ENCODE results near the gene CFAP410.
"Not testable (repeated sequence)": the region's sequence is repeated elsewhere in the genome, so short reads cannot be mapped to it uniquely, and the experiment has no call there.

CFAP410 gene

GRCh38 chr21:44296916-44297315 is 42.3 kb downstream of the CFAP410 start:
- DNase-seq = no peak

DNA sequence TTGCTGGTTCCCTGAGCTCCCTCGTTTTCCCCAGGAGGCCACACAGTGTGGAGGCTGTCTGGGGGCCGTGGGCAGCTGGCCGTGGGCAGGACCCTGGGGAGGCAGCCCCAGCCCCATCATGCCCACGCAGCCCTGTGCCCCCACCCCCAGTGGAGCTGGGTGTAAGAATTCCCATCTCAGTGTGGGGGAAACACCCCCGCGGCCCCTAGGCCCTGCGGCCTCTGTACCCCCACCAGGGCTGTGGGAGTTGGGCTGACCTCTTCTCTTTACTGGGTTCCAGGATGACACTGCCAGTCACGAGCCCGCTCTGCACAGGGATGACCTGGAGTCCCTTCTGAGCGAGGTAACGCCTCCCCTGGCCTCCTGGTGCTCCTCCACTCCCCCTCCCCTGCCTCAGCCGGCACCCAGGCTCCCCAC is 43.1 kb downstream of the CFAP410 start:
- no peak for DNase-seq

GRCh38 chr21:44295646-44296045 is 43.5 kb downstream of the CFAP410 start:
- no peak for DNase-seq

DNA sequence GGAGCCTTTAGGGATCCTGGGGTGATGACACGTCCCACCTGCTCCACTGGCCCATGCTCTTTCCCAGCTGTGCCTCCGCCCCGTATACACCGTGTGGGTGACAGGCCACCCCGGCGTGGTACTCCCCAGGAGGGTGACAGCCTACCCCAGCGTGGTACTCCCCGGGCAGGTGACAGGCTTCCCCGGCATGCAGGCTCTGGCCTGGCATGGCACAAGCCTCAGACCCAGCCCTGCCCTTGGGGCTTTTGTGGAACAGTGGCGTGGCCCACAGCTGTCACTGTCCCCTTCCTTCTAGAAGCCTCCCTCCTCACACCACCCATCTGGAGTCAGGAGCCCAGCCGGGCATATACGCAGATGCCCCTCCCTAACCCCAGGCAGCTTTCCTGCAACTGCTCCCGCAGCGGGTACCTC is 44.0 kb downstream of the CFAP410 start:
- DNase-seq = no peak

- no peak for DNase-seq
Measured at GRCh38 chr21:44294391-44295162, 44.6 kb downstream of the CFAP410 start.

DNA sequence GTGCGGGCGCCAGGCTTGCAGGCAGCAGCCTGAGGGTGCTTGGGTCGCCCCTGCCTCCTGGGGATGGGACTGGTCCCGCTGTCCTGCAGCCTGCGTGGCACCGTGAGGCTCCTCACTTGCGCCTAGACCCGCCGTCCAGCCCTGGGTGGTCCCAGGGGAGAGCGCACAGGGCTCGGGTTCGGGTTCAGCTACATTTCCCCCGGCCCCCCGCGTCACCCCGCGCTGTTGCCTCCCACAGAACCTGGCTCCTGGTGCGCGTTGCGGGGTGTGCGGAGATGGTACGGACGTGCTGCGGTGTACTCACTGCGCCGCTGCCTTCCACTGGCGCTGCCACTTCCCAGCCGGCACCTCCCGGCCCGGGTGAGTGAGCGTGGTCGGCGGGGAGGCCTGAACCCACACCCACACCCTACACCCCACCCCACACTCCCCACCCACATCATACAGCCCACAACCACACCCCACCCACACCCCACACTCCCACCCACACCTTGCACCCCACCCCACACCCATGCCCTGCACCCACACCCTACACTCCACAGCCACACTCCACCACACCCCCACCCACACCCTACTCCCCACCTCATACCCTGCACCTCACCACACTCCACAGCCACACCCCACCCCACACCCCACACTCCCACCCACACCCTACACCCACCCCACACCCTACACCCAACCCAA is 45.5 kb downstream of the CFAP410 start:
- no peak for DNase-seq

GRCh38 chr21:44292812-44293195 is 46.4 kb downstream of the CFAP410 start:
- DNase-seq = no peak

DNA sequence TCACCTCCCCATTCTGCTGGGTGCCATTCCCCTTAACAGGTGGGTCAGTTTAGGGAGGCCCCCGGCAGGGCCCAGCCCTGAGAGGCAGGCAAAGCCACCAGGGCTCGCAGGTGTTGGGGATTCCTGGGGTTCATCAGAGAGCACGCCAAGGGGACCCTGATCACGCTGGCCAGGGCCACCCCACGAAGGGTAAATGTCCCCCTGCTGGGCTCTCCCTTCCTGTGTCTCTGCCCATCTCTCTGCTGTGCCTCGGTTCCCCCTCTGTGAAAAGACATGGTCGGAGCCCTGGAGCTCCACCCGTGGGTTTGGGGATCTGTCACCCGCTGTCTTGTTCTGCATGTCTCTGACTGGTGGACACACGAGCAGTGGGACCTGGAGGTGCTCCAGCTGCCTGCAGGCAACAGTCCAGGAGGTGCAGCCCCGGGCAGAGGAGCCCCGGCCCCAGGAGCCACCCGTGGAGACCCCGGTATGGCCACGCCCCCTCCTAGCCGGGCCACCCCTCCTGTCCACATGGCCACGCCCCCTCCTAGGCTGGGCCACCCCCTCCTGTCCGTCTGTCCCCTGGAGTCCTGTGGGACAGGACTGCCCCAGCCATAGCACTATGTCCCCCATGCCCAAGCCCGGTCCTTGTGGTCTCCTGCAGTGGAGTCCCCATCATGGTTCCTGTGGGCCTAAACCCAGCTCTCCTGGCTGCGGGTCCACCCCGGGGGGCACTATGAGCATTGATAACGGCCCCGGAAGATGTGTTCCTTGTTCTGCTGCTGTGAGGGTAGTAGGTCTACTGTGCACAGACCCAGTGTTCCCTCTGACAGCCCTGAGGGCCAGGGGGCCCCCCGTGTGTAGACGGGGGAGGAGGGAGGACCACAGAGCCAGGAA is 47.0 kb downstream of the CFAP410 start:
- no peak for DNase-seq

- DNase-seq = no peak
Measured at GRCh38 chr21:44291078-44291935, 47.9 kb downstream of the CFAP410 start.

- DNase-seq = no peak
Measured at GRCh38 chr21:44290327-44291077, 48.7 kb downstream of the CFAP410 start.

GRCh38 chr21:44289381-44290010 is 49.7 kb downstream of the CFAP410 start:
- no peak for DNase-seq

GRCh38 chr21:44288251-44289110 is 50.7 kb downstream of the CFAP410 start:
- no peak for DNase-seq

DNA sequence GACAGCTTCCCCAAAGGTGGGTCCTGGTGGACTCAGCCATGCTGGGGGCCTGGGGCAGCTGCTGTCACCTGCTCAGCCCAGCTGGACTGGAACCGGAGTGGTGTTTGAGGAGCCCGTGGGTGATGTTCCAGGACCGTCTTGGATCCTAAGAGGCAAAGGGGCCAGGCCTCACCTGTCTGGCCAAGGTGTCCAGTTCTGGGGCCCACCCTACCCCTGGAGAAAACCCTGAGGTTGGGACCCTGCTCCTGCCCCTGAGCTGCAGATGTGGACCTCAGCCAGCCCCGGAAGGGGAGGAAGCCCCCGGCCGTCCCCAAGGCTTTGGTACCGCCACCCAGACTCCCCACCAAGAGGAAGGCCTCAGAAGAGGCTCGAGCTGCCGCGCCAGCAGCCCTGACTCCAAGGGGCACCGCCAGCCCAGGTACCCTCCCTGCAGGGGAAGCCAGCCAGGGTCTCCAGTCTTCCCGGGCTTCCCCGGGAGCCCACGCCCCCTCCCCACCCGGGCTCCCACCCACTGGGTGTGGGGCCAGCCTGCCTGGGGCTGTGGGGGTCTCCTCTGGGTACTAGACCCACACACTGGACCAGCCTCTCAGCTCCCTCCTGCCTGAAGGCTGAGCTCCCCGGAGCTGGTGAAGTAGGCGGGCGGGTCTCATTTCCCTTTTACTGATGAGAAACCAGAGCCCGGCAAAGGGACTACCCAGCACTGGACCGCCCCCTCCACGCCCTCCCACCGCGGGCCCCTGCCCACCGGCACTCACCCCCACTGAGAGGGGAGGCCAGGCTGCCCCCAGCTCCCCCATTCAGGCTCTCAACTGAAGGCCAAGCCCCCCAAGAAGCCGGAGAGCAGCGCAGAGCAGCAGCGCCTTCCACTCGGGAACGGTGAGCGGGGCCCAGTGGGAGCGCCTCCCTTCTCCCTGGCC is 52.2 kb downstream of the CFAP410 start:
- no peak for DNase-seq

- DNase-seq = no peak
Measured at GRCh38 chr21:44286086-44286715, 53.0 kb downstream of the CFAP410 start.

- DNase-seq = no peak
Measured at GRCh38 chr21:44285138-44285992, 53.8 kb downstream of the CFAP410 start, which contains the start of gene AIRE. AIRE (plus strand) TSS chr21:44285876; CDS start chr21:44286007, 131 bp downstream.

- no peak for DNase-seq
Measured at GRCh38 chr21:44283948-44284347, 55.2 kb downstream of the CFAP410 start.

DNA sequence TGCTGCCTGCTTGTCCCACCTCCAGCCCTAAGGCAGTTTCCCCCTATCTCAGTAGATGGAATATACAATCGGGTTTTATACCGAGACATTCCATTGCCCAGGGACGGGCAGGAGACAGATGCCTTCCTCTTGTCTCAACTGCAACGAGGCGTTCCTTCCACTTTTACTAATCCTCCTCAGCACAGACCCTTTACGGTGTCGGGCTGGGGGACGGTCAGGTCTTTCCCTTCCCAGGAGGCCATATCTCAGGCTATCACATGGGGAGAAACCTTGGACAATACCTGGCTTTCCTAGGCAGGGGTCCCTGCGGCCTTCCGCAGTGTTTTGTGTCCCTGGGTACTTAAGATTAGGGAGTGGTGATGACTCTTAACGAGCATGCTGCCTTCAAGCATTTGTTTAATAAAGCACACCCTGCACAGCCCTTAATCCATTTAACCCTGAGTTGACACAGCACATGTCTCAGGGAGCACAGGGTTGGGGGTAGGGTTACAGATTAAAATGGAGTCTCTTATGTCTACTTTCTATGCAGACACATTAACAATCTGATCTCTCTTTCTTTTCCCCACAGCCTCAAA is 55.9 kb downstream of the CFAP410 start:
- not testable (repeated sequence) for DNase-seq
